VCaP (cell line): ENCODE results near the gene SLX4.

Source experiments
- H3K27ac ChIP-seq: fragments of 450-650 bp; 2 replicates; pipeline ENCODE4 v1.5.1; 2017
- CTCF ChIP-seq: fragments of 450-650 bp; conservative IDR thresholded peaks from 2 replicates; pipeline ENCODE4 v1.5.1; 2017; ENCODE audit warnings: mild to moderate bottlenecking, moderate library complexity

SLX4 gene

GRCh38 chr16:3591436-3591803 lies 20.0 kb downstream of the SLX4 start:
- TF ChIP-seq CTCF: no peak
- no peak overlapping the region for H3K27ac ChIP-seq

GRCh38 chr16:3590736-3591435 lies 20.5 kb downstream of the SLX4 start:
- TF ChIP-seq CTCF: no peak
- no peak overlapping the region for H3K27ac ChIP-seq

GRCh38 chr16:3589991-3590701 lies 21.3 kb downstream of the SLX4 start:
- no peak overlapping the region for H3K27ac ChIP-seq
- TF ChIP-seq CTCF: no peak

- H3K27ac ChIP-seq: no peak overlapping the region
- no peak for TF ChIP-seq CTCF
Measured at GRCh38 chr16:3589441-3589921, 21.9 kb downstream of the SLX4 start.

- no peak overlapping the region for H3K27ac ChIP-seq
- no peak for TF ChIP-seq CTCF
Measured at GRCh38 chr16:3589001-3589400, 22.4 kb downstream of the SLX4 start.

GRCh38 chr16:3587547-3588110 lies 23.8 kb downstream of the SLX4 start:
- no peak for TF ChIP-seq CTCF
- H3K27ac ChIP-seq: no peak overlapping the region

- no peak for TF ChIP-seq CTCF
- H3K27ac ChIP-seq: no peak overlapping the region
Measured at GRCh38 chr16:3584412-3584811, 27.0 kb downstream of the SLX4 start.
